ENCODE data around the gene PLD6.
"Not testable (repeated sequence)": the region's sequence is repeated elsewhere in the genome, so short reads cannot be mapped to it uniquely, and the experiment has no call there.

The PLD6 gene

GRCh38 chr17:17176341-17176740, 29.8 kb downstream of the PLD6 start:
- DNase-seq (ENCODE audit: low read depth in 2 of 2) = no peak

- no peak for DNase-seq (ENCODE audit: low read depth in 2 of 2)
Observed at GRCh38 chr17:17175917-17176316, 30.2 kb downstream of the PLD6 start.

- no peak for DNase-seq (ENCODE audit: low read depth in 2 of 2)
Observed at GRCh38 chr17:17175340-17175739, 30.8 kb downstream of the PLD6 start.

GRCh38 chr17:17173921-17174320, 32.2 kb downstream of the PLD6 start:
- DNase-seq (ENCODE audit: low read depth in 2 of 2) = no peak

GRCh38 chr17:17172990-17173389, 33.1 kb downstream of the PLD6 start:
- no peak for DNase-seq (ENCODE audit: low read depth in 2 of 2)

- no peak for DNase-seq (ENCODE audit: low read depth in 2 of 2)
Observed at GRCh38 chr17:17172001-17172939, 33.9 kb downstream of the PLD6 start.

GRCh38 chr17:17171186-17171585, 34.9 kb downstream of the PLD6 start:
- DNase-seq (ENCODE audit: low read depth in 2 of 2) = no peak

- no peak for DNase-seq (ENCODE audit: low read depth in 2 of 2)
Observed at GRCh38 chr17:17170346-17170985, 35.7 kb downstream of the PLD6 start.

GRCh38 chr17:17169396-17169795, 36.7 kb downstream of the PLD6 start:
- DNase-seq (ENCODE audit: low read depth in 2 of 2) = no peak

- no peak for DNase-seq (ENCODE audit: low read depth in 2 of 2)
Observed at GRCh38 chr17:17168401-17168800, 37.7 kb downstream of the PLD6 start.

GRCh38 chr17:17167986-17168385, 38.1 kb downstream of the PLD6 start:
- no peak for DNase-seq (ENCODE audit: low read depth in 2 of 2)

- DNase-seq (ENCODE audit: low read depth in 2 of 2) = no peak
Observed at GRCh38 chr17:17167356-17167755, 38.8 kb downstream of the PLD6 start.

- no peak for DNase-seq (ENCODE audit: low read depth in 2 of 2)
Observed at GRCh38 chr17:17166446-17166845, 39.7 kb downstream of the PLD6 start.

- DNase-seq (ENCODE audit: low read depth in 2 of 2) = no peak
Observed at GRCh38 chr17:17165666-17166308, 40.3 kb downstream of the PLD6 start.

- no peak for DNase-seq (ENCODE audit: low read depth in 2 of 2)
Observed at GRCh38 chr17:17164676-17165075, 41.5 kb downstream of the PLD6 start.

- no peak for DNase-seq (ENCODE audit: low read depth in 2 of 2)
Observed at GRCh38 chr17:17164156-17164555, 42.0 kb downstream of the PLD6 start.

- DNase-seq (ENCODE audit: low read depth in 2 of 2) = no peak
Observed at GRCh38 chr17:17161759-17162158, 44.4 kb downstream of the PLD6 start.

- no peak for DNase-seq (ENCODE audit: low read depth in 2 of 2)
Observed at GRCh38 chr17:17161121-17161520, 45.0 kb downstream of the PLD6 start.

- no peak for DNase-seq (ENCODE audit: low read depth in 2 of 2)
Observed at GRCh38 chr17:17159571-17159970, 46.6 kb downstream of the PLD6 start.

GRCh38 chr17:17158506-17158905, 47.6 kb downstream of the PLD6 start:
- DNase-seq (ENCODE audit: low read depth in 2 of 2) = not testable (repeated sequence)

- DNase-seq (ENCODE audit: low read depth in 2 of 2) = no peak
Observed at GRCh38 chr17:17157041-17157440, 49.1 kb downstream of the PLD6 start.

- no peak for DNase-seq (ENCODE audit: low read depth in 2 of 2)
Observed at GRCh38 chr17:17156511-17156910, 49.6 kb downstream of the PLD6 start.

GRCh38 chr17:17156107-17156506, 50.0 kb downstream of the PLD6 start:
- no peak for DNase-seq (ENCODE audit: low read depth in 2 of 2)

All from fibroblast of skin of left quadriceps (primary cell).